Mesenteric fat pad (tissue), 1 donor: Measurements from ENCODE around the gene PPM1L. TPM values are rescaled to one million over a fixed set of nuclear protein-coding genes. Genes with fewer than 3 reads are reported as not detected.
"Not testable (repeated sequence)": the region's sequence is repeated elsewhere in the genome, so short reads cannot be mapped to it uniquely, and the experiment has no call there.

Source experiments
- DNase-seq: peaks from one replicate; pipeline ENCODE4 v3.0.0-alpha.2; 2020; ENCODE audit warnings: low spot score
- total RNA-seq: library from RNA; stranded (reverse); fragmentation: NEBNext Ultra II Directional; extraction: Animal tissue kit (Norgen Biotek cat#: 25700); gene quantifications from one replicate; pipeline ENCODE4 v1.2.1, GENCODE V29; 2021
- donor health status: DM: yes; HTN: yes; CAD: no.

The PPM1L gene
- total RNA-seq, 1 donor from 2014 or later: 12.7 TPM

- DNase-seq: no peak
These were observed 224.7 kb downstream of the PPM1L start for GRCh38 chr3:160980740-160981139.

DNA sequence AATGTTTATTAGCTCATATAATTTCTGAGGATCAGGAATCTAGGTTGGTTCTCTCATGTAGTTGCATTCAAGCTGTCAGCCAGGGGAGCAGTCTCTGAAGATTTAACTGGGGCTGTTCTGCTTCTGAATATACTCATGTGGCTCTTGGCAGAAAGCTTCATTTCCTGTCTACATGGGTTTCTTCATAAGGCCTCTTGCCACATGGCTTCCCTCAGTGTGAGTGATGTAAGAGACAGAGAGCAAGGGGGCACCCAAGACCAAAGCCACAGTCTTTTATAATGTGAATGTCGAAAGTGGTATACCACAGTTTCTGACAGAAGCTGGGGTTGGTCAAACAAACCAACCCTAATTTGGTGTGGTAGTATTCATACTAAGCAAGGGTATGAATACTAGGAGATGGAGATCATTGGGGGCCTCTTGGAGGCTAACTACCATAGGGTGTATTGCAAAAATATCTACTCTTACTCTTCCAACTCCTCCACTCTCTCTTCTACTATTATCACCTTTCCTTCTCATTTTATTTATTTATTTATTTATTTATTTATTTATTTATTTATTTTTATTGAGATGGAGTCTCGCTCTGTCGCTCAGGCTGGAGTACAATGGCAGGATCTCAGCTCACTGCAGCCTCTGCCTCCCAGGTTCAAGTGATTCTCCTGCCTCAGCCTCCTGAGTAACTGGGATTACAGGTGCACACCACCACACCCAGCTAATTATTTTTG, 225.3 kb downstream of the PPM1L start:
- DNase-seq: no peak

GRCh38 chr3:160982491-160982890, 226.5 kb downstream of the PPM1L start:
- no peak for DNase-seq

GRCh38 chr3:160983900-160984299, 227.9 kb downstream of the PPM1L start:
- not testable (repeated sequence) for DNase-seq

GRCh38 chr3:160986069-160986468, 230.0 kb downstream of the PPM1L start:
- no peak for DNase-seq

DNA sequence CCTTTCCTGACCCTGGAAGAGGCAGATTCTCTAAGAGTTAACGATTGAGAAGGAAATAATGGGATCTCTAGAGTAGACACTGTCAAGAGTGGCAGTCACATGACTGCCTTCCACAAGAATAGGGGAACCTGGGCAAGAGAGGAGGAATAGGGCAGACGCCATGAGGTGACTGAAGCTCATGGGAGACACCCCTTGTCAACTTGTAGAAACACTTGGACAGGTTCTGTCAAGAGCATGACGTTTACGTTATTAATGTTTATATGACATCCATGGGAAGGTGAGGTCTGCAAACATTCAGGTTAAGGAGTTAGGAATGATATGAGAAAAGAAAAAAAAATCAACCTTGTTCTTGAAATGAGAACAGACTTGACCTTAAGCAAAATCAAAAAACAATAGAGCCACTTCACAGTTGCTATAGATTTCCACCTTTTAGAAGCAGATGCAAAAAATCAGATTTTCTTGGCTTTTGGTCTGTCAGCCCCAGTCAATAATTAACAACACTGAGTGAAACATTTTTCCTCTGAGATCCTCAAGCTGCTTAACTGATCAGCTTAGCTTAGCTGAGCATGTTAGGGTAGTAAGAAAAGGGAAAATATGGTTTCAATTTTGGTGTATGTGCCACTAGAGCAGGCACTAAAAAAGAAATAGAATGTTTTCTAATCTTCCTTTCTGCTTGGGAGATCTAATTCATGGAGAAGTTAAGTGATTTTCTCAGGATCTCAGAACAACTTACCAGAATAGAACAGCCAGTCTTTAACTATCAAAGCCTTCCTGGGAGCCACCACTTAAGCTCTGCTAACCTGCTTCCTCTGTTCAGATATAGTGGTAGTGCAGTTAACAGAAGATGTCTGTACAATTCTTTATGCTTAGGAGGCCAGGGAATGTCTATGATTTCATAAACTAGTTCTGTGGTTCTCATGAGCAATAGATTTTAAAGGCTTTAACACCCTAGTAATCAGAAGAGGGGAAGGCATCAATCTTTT, 232.2 kb downstream of the PPM1L start:
- no peak for DNase-seq

DNA sequence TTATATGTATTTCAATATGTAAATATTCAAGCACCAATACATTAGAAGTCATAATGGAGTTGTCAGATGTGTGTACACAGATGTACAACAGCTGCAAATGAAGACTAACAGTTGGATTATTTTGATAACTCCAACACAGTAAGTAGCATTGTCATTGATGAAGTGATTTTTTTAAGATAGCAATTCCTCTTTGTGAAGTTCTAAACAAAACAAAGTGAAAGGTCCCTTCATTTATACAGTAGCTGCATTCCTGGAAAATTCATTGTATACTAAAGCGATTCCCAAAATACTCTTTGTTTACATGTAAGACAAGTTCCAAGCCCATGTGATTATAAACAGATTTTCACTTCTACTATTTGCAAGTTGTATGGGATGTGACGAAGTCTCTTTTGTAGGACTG, 234.4 kb downstream of the PPM1L start:
- DNase-seq: no peak

DNA sequence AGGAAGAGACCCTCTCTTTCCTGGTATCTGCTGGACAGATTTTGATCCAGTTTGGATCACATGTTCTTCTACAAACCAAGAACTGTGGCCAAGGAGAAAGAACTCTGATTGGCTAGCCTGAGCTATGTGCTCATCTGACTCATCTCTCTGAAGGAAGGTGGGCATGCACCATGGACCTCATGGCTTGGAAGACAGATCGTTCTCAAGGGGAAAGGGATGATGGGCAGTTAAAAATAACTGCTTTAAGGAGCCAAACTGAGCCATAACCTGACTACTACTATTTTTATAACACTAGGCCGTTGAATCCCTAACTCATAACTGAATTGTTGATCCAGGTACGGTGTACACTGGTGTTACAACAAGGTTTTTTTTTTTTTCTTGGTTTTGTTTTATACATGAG, 236.7 kb downstream of the PPM1L start:
- DNase-seq: no peak

- no peak for DNase-seq
These were observed 240.8 kb downstream of the PPM1L start for GRCh38 chr3:160996811-160997210.

- DNase-seq: no peak
These were observed 242.6 kb downstream of the PPM1L start for GRCh38 chr3:160998581-160998980.

- no peak for DNase-seq
These were observed 243.2 kb downstream of the PPM1L start for GRCh38 chr3:160999274-160999673.

DNA sequence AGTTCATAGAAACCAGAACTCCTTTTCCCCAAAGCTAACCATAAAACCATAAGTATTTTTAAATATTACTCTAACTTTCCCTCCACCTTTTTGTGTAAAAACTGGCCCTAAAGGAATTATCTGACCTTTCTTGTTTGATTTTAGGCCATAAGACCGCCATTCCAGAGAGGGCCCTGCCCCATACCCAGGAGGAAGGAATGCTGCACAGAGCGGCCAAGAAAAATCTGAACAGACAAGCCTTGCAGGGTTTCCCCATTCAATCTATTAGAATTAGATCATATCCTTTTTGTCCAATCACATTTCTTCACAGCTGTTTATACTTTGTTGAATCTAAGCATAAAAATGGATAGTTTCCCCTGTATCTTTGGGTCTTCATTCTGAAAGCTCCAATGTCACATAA, 252.1 kb downstream of the PPM1L start:
- no peak for DNase-seq

GRCh38 chr3:161010151-161010550, 254.1 kb downstream of the PPM1L start:
- DNase-seq: not testable (repeated sequence)

- DNase-seq: no peak
These were observed 259.1 kb downstream of the PPM1L start for GRCh38 chr3:161014843-161015749.

GRCh38 chr3:161016417-161017313, 260.6 kb downstream of the PPM1L start:
- DNase-seq: no peak

- no peak for DNase-seq
These were observed 261.9 kb downstream of the PPM1L start for GRCh38 chr3:161017971-161018370.

- no peak for DNase-seq
These were observed 264.2 kb downstream of the PPM1L start for GRCh38 chr3:161020256-161020655.

DNA sequence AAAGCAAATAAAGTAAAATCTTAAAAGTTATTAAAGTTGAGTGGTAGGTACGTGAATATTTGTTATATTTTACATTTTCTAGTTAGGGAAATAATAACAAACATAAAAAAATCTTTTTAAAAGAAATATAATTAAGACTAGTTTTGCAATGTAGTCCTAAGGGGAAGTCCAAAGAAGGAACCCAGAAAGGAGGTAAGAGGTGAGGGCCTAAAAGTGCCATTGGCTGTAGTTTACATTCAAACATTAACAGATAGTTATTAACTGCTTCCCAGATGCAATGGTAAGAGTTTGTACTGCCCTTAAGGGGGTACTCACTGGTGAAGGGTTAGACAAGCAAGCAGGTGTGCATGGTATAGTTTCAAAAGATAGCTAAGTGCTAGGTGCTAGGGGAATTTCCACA, 269.9 kb downstream of the PPM1L start:
- no peak for DNase-seq

- DNase-seq: no peak
These were observed 270.8 kb downstream of the PPM1L start for GRCh38 chr3:161026612-161027510.
